NCI-H345 treated with DMSO at 0.1 percent for 48 hours (cell line): ENCODE results near the gene SETD4.
"Not testable (repeated sequence)": the region's sequence is repeated elsewhere in the genome, so short reads cannot be mapped to it uniquely, and the experiment has no call there.

Experiments
- DNase-seq: peaks from one replicate; lab custom pipeline; 2025; ENCODE audit not compliant: unreplicated experiment; lab: John Stamatoyannopoulos, UW

The SETD4 gene

DNA sequence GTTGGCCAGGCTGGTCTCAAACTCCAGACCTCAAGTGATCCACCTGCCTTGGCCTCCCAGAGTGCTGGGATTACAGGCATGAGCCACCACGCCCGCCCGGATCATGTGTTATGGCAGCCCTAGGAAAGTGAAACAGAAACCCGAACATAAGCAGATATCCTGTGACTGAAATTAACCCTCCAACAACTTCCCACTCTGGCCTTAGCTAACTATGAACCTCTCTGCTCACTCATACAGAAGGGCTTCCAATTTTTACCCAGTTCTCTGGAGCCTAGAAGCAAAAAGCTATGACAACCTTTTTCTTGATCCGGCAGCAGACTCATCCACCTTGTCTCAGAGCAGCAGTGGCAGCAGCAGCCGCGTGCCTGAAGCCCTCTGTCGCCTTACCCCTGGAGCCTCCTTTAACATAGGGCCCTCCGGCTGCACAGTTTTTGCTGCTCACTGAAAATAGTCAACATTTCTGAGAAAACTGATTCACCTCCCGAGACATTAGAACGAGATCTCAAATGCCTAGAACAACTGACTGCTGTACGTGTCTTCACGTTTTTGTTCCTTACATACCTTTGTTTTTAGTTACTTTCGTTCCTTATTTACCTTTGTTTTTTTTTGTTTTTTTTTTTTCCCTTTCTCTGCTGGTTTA is 18.8 kb upstream of the SETD4 start:
- no peak for DNase-seq

DNA sequence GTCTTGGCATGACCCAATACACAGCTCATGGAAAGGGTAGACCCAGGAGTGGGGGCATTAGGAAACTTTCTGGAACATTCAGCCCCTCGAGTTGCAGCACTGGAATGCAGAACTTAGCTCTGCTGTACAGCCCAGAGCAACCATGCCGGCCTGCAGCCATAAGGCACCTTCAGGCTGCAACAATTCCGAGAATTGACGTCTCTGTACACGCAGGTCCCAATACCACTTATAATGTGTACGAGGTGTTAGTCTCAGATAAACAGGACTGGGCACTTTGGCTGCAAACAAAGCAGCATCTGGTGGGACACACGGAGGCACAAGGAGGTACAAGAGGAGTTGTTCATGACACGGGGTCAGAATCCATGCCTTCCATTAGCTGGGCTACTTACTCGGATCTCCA is 17.4 kb upstream of the SETD4 start:
- no peak for DNase-seq

DNA sequence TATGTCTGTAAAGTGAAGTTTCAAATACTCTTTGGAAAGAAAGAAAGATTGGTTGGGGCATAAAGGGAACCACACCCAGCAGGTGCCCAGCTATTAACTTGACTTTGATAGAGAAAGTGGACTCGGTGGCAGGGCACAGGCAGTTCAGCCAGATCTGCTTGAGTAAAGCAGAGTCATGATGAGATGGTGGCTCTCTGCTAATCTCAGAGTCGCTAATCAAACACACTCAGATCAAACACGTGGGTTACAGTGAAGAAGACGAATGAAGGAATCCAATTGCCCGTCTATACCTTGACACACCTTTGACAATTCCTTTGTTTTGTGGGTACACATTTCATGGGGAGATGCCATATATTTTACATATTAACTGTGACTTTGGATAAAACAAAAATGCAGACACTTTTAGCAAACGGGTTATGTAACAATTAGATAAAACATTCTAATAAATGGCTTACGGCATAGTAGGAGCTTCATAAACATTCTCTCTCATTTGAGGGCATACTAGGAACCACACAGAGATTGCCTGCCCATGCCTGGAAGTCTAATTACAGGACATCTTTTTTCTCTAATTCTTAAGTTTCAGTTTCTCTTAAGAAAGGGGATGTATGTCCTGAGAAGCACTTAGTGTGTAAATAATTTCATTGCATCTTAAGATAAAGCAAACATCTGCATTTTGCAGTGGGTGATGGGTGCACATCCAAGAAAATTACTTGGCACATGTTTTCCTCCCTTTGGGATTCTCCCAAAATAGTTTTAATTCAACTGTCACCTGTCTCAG is 16.7 kb upstream of the SETD4 start:
- no peak for DNase-seq

DNA sequence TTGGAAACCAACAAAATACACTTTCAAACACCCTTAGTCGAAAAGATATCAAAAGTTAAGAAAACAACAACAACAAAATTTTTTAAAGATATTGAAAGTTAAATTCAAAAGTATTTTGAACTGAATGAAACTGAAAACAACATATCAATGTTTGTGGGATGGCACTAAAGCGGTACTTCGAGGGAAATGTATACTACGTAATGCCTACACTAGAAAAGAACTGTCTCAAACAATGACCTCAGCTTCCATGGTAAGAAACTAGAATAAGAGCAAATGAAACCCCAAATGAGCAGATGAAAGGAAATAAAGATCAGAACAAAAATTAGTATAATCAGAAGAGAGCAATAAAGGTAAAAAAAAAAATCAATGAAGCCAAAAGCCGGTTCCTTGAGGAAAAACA is 15.6 kb upstream of the SETD4 start:
- no peak for DNase-seq

DNA sequence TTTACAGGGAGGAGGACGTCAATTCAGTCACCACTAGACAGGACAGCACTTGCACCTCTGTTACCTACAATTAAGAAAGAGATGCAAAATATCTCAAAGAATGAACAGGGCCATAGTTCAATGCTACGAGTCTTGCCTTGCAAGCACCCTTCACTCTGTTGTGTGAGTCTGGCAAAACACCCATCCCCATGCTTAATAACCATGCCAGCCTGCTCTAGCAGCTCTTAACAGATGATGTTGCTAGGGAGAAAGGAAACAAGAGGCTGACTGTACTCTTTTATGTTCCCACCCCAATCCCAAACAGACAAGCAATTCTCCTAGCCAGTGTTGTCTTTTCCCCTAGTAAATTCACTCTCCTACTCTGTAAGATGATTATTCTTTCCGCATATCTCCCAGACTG is 14.8 kb upstream of the SETD4 start:
- no peak for DNase-seq

DNA sequence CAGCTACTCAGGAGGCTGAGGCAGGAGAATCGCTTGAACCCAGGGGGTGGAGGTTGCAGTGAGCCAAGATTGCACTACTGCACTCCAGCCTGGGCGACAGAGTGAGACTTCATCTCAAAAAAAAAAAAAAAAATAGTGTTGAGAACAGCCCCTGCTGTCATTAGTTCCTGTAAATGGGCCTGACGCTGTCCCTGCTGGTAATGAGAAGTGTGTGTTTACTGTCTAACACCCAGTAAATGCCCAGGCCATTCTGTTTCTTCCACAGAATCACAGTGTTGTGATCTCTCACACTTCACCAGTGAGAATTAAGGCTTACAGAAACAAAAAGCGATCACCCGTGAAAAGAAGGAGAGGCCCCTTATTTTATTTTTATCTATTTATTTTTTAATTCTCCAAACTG is 13.6 kb upstream of the SETD4 start:
- DNase-seq: not testable (repeated sequence)

DNA sequence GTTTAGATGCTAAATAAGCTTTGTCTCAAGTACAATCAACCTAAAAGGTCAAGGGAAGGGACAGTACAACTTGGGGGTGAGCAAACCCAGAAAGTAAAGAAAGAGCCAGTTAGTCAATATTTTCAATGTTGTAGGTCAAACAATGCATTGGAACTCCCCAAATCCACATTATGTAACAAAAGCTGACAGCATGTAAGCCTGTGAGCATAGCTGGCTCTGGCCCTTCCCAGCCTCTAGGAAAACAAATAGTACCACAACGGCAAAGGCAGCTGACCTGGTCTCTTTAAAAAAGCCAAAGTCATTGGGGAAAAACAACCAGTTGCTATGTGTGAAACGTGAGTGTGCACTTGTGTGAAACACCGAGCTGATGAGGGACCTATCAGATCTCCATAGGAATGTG is 12.9 kb upstream of the SETD4 start:
- no peak for DNase-seq

DNA sequence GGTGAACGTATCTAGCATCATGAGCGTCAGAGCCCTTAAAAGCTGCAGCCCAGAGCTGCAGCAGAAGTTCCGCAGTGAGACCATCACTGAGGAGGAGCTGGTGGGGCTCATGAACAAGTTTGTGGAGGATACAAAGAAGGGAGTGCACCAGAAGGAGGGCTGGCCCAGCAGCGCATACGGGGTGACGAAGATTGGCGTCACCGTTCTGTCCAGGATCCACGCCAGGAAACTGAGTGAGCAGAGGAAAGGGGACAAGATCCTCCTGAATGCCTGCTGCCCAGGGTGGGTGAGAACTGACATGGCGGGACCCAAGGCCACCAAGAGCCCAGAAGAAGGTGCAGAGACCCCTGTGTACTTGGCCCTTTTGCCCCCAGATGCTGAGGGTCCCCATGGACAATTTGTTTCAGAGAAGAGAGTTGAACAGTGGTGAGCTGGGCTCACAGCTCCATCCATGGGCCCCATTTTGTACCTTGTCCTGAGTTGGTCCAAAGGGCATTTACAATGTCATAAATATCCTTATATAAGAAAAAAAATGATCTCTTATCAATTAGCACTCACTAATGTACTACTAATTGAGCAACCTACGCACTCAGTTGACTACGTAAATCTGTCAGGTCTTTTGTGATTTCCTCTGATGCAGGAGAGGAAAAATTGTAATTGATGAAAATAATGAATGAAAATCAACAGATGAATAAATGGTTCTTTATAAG is 12.3 kb upstream of the SETD4 start:
- DNase-seq: no peak

DNA sequence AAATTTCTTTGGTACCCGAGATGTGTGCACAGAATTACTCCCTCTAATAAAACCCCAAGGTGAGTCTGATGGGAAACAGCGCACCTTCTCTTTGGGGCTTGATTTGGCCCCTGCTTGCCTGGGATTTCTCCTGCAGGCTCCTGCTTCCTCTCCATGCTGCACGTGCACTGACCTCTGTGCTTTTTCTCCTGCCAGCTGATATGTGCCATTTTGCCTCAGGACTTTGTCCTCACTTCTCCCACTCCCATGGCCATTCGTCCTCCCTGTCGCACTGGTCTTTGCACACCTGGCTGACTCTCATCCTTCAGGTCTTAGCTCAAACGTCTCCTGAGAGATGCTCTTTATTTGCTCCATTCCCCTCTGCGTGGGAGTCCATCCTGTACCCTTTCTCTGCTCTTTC is 10.7 kb upstream of the SETD4 start:
- DNase-seq: no peak

DNA sequence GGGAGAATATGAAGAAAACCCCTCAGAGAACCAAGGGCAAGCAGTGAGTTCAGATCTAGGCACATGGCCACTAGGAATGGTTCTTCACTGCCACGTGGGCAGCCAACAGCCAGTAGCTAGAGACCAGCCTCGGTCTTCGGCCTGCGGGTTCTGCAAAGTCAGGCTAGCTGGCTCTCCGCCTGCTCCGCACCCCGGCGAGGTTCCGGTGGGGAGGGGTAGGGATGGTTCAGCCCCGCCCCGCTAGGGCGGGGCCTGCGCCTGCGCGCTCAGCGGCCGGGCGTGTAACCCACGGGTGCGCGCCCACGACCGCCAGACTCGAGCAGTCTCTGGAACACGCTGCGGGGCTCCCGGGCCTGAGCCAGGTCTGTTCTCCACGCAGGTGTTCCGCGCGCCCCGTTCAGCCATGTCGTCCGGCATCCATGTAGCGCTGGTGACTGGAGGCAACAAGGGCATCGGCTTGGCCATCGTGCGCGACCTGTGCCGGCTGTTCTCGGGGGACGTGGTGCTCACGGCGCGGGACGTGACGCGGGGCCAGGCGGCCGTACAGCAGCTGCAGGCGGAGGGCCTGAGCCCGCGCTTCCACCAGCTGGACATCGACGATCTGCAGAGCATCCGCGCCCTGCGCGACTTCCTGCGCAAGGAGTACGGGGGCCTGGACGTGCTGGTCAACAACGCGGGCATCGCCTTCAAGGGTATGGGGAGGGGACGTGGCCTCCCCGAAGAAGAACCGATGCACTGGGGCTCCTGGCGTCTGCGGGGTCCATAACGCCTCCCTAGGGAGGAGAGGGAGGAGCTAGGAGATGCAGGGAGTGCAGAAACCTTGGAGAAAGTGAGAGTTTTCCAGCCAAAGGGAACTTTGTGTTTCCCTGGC is 9.6 kb upstream of the SETD4 start, which contains the start of gene CBR1:
Gene CBR1, plus strand, starts transcription at position 312 of the 871 bp plus-strand sequence. Its CDS starts 92 bp downstream, at position 404.
- DNase-seq: peak; percentile 93

DNA sequence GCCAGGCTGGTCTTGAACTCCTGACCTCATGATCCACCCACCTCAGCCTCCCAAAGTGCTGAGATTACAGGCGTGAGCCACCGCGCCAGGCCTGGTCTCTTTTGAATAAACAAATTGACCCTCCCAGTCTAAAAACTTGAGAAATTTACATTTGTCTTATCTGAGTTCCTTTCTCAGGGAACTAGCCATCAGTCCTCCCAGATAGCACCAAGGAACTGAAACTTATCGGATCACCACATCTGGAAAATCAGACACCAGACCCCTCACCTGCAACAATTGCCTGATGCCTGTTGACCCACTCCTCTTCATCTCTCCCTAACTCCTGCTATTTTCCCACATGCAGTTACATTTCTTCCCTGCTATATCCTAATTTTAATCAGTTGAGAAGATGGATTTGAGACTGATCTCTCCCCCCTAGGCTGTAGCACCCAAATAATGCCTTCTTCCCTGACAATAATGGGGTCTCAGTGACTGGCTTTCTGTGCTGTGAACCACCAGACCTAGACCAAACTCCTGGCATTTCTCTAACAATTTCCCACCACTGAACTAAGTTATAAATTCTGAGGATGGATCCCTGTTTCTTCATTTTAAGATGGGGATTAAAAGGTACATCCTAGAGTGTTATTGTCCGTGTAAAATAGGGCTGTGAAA is 8.5 kb upstream of the SETD4 start:
- no peak for DNase-seq

DNA sequence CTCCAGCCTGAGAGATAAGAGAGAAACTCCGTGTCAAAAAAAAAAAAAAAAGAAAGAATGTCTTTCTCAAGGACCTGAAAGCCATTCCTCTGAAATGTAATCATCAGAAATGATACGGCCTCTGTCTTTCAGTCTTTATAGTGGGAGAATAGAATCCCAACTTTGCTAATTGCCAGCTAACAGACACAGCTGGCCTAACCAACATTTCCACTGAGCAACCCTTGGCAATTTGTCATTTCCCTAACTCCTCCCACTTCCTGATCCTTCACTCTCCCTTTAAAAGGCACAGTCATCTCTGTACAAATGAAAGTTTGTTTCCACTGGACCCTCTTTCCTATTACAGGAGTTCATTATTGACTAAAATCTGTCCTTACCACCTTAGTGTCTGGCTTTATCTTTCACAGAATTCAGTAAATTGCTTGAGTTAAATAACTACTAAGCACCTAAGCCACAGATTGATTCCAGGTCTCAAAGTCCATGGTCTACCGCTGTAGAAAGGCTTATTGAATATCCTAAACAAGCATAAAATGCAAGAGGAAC is 5.2 kb upstream of the SETD4 start:
- DNase-seq: no peak

DNA sequence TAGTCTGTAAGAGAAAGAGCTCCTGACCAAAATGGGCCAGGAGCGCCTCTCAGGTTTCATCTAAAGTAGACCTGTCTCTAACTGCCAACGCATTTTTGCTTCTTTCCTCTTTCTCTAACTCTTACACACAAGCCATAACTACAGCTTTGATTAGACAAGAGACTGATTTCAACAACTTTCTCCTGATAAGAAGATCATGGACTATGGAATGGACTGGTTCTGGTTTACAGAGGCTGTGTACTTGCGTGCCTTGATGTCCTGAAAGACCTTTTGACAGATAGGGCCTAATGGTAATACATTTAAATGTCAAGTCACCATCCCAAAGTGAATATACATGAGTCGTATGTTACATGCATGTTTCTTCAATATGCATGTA is 3.7 kb upstream of the SETD4 start:
- DNase-seq: no peak

DNA sequence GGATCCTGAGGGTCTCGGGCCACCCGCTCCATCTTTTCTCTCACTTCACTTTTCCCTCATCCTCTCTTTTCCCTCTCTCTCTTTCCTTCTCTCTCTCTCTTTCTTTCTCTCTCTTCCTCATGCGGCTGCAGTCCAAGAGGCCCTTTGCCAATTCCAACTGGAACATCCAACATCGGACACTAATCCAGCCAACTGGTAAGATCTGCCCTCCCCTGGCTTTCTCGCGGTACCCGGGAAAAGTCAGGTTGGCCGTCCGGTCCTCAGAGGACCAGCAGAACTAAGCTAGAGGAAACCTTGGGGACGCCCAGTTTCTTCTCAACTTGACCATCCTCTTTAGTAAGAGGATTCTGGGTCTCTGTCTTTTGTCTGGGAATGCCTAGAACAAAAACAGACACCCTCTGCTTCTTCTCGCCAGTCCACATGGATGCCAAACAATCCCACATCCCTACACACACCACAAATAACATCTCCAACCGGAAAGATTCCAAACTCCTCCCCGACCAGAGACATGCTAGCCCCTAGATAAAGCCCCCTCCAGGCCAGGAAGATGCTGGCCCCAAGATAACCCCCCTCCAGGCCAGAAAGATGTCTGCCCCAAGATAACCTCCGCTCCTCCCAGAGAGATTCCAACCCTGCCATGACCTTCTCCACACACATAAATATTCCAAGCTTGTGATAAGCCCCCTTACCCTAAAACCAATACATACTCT is 3.2 kb upstream of the SETD4 start:
- no peak for DNase-seq

DNA sequence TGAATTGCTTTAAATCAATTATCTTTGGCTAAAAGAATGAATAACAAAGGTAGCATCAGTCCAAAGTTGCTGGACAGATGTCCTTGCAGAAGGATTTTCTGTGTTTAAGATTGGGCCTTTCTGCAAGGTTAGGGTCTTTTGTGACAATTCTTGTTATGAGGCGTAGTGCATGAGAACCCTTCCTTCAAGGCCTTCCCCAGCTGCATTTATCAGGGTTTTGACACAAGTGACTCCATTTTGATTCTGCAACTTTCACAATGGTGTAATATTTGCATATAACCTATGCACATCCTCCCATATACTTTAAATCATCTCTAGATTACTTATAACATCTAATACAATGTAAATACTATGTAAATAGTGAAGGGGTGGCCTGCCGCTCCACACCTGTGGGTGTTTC is 1.1 kb upstream of the SETD4 start:
- no peak for DNase-seq

DNA sequence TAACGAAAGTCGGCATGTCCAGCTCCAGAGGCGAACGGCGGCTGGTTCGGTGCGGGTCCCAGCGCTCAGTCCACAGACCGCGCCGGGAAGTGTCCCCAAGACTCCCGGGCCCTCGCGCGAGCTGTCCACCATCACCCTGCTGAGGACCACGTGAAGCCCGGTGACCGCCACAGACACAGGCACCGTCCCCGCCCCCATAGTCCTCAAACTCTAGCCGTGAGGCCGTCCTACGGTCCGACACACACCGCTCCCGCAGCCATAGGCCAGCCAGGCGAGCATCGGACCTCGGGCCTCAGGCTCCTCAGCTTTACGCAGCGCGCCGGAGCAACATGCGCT is 535 bp downstream of the SETD4 start:
- no peak for DNase-seq

DNA sequence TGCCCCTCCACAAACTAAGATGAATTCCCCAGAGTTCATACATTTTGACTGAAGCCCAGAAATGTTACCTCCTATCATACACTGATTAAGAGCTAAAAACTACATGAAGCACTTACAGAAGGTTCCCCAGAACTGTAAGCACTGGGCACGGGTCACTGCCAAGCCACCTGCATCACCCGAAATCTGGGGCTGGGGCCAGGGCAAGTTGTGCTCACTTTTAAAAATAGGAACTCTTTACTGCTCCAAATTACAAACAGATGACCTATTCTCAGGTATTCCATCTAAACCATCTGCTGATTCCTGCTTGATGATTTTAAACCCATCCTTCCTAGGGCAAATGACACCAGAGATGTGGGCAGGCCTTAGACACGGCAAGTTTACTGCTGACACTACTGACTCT is 4.8 kb downstream of the SETD4 start:
- no peak for DNase-seq

DNA sequence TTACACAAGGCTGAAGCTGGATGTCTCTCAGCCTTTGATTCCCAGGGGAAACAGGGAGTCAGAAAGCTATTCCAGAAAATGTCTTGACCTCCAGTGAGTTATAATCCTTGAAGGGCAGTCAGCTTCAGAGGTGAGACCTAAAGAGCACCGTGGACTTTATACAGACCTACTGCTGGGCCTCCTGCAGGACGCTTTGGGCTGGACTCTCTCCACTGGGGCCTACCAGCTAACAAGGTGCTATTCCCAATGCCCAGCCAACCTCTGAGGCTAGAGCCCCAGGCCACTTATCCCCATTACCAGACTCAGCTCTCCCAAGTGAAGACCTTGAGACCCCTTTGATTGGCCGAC is 6.6 kb downstream of the SETD4 start:
- no peak for DNase-seq

DNA sequence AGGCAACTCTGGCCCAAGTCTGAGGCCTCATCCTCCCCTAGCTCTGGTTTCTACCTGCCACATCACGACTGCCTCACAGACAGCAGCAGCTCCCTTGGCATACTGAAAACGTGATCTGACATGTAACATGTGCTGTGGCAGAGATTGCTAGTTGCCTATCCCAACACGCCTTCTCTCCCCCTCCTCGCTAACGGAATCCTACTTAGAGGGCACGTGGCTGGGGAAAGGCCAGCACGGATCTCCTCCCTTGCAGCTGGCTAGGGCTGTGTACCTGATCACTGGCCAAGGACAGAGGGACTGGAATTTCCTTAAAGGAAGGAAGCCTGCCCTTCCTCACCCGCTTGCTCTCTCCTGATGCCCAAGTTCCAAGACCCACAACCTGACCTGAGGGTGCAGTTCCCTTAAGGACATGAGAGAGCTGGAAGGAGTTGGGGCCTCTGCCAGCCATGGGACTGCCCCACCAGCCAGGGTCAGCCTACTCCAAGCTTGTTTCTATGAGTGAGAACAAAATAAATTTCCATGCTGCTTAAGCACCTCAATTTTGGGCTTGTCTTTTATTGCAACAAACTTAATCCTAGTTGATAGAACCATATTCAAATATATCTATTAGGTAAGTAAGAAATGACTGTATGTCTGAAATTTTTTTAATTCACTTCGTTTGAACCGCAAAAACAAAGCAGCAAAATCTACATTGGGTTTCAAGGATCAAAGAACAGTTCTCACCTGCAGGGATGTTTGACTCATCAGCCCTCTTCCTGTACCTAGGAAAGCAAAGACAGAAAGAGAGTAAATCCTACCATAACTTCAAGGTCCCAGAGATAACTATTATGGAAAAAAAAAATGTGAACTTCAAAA is 7.2 kb downstream of the SETD4 start:
- DNase-seq: no peak
